NT2/D1 (cell line): Measurements from ENCODE around the gene RAI1.

Source experiments
- SUZ12 ChIP-seq: IDR thresholded peaks from 2 replicates; pipeline ENCODE4 v1.6.1; 2011; ENCODE audit not compliant: insufficient read length, insufficient read depth; ENCODE audit errors: extremely low read depth
- ZNF274 ChIP-seq: IDR thresholded peaks from 2 replicates; pipeline ENCODE4 v1.6.1; 2011; ENCODE audit warnings: mild to moderate bottlenecking, low read depth, low read length

GRCh38 chr17:17842111-17842876 is 161.0 kb downstream of the RAI1 start:
- TF ChIP-seq SUZ12 (no peak), ZNF274 (no peak)
